ENCODE measurements around the gene NARS2.
"Not testable (repeated sequence)": the region's sequence is repeated elsewhere in the genome, so short reads cannot be mapped to it uniquely, and the experiment has no call there.

NARS2 gene

GRCh38 chr11:78574386-78575381, at the start of gene NARS2:
Gene NARS2 (minus strand): TSS chr11:78574864. CDS start chr11:78574488, 376 bp downstream.
- DNase-seq, result peak; percentile 96
- in situ Hi-C loops (cut with MboI; ENCODE audit: low pct_unique_long_range_greater_than_20kb, low sequenced_read_pairs), result no loop called here

GRCh38 chr11:78622666-78623065, 48.0 kb upstream of the NARS2 start:
- DNase-seq, result no peak
- in situ Hi-C loops (cut with MboI; ENCODE audit: low pct_unique_long_range_greater_than_20kb, low sequenced_read_pairs), result no loop called here

GRCh38 chr11:78620159-78620558, 45.5 kb upstream of the NARS2 start:
- in situ Hi-C loops (cut with MboI; ENCODE audit: low pct_unique_long_range_greater_than_20kb, low sequenced_read_pairs), result no loop called here
- no peak for DNase-seq

GRCh38 chr11:78615724-78616123, 41.1 kb upstream of the NARS2 start:
- in situ Hi-C loops (cut with MboI; ENCODE audit: low pct_unique_long_range_greater_than_20kb, low sequenced_read_pairs), result no loop called here
- DNase-seq, result no peak

- no peak for DNase-seq
- in situ Hi-C loops (cut with MboI; ENCODE audit: low pct_unique_long_range_greater_than_20kb, low sequenced_read_pairs), result no loop called here
Measured at GRCh38 chr11:78613378-78613813, 38.7 kb upstream of the NARS2 start.

- in situ Hi-C loops (cut with MboI; ENCODE audit: low pct_unique_long_range_greater_than_20kb, low sequenced_read_pairs), result no loop called here
- DNase-seq, result no peak
Measured at GRCh38 chr11:78612721-78613377, 38.2 kb upstream of the NARS2 start.

- in situ Hi-C loops (cut with MboI; ENCODE audit: low pct_unique_long_range_greater_than_20kb, low sequenced_read_pairs); DNase-seq: not testable (repeated sequence)
Measured at GRCh38 chr11:78609321-78609720, 34.7 kb upstream of the NARS2 start.

GRCh38 chr11:78607696-78608095, 33.0 kb upstream of the NARS2 start:
- in situ Hi-C loops (cut with MboI; ENCODE audit: low pct_unique_long_range_greater_than_20kb, low sequenced_read_pairs), result no loop called here

GRCh38 chr11:78606667-78607066, 32.0 kb upstream of the NARS2 start:
- in situ Hi-C loops (cut with MboI; ENCODE audit: low pct_unique_long_range_greater_than_20kb, low sequenced_read_pairs), result no loop called here
- DNase-seq, result no peak

More at GRCh38 chr11:78607696-78608095, 33.0 kb upstream of the NARS2 start:
- DNase-seq, result no peak

- DNase-seq, result no peak
- in situ Hi-C loops (cut with MboI; ENCODE audit: low pct_unique_long_range_greater_than_20kb, low sequenced_read_pairs), result no loop called here
Measured at GRCh38 chr11:78605296-78605695, 30.6 kb upstream of the NARS2 start.

- in situ Hi-C loops (cut with MboI; ENCODE audit: low pct_unique_long_range_greater_than_20kb, low sequenced_read_pairs), result no loop called here
- DNase-seq, result no peak
Measured at GRCh38 chr11:78603792-78604191, 29.1 kb upstream of the NARS2 start.

- DNase-seq; in situ Hi-C loops (cut with MboI; ENCODE audit: low pct_unique_long_range_greater_than_20kb, low sequenced_read_pairs): not testable (repeated sequence)
Measured at GRCh38 chr11:78602771-78603170, 28.1 kb upstream of the NARS2 start.

GRCh38 chr11:78601066-78601465, 26.4 kb upstream of the NARS2 start:
- in situ Hi-C loops (cut with MboI; ENCODE audit: low pct_unique_long_range_greater_than_20kb, low sequenced_read_pairs); DNase-seq: not testable (repeated sequence)

- DNase-seq; in situ Hi-C loops (cut with MboI; ENCODE audit: low pct_unique_long_range_greater_than_20kb, low sequenced_read_pairs): not testable (repeated sequence)
Measured at GRCh38 chr11:78597579-78597978, 22.9 kb upstream of the NARS2 start.

GRCh38 chr11:78595436-78596130, 20.9 kb upstream of the NARS2 start:
- in situ Hi-C loops (cut with MboI; ENCODE audit: low pct_unique_long_range_greater_than_20kb, low sequenced_read_pairs), result no loop called here
- no peak for DNase-seq

GRCh38 chr11:78594814-78595213, 20.1 kb upstream of the NARS2 start:
- in situ Hi-C loops (cut with MboI; ENCODE audit: low pct_unique_long_range_greater_than_20kb, low sequenced_read_pairs), result no loop called here

GRCh38 chr11:78588517-78588916, 13.9 kb upstream of the NARS2 start:
- DNase-seq, result no peak
- in situ Hi-C loops (cut with MboI; ENCODE audit: low pct_unique_long_range_greater_than_20kb, low sequenced_read_pairs), result no loop called here

More at GRCh38 chr11:78594814-78595213, 20.1 kb upstream of the NARS2 start:
- DNase-seq, result no peak

GRCh38 chr11:78587446-78587845, 12.8 kb upstream of the NARS2 start:
- in situ Hi-C loops (cut with MboI; ENCODE audit: low pct_unique_long_range_greater_than_20kb, low sequenced_read_pairs), result no loop called here
- no peak for DNase-seq

GRCh38 chr11:78586452-78587046, 11.9 kb upstream of the NARS2 start:
- in situ Hi-C loops (cut with MboI; ENCODE audit: low pct_unique_long_range_greater_than_20kb, low sequenced_read_pairs), result no loop called here
- peak; percentile 64 for DNase-seq
